SK-N-SH (cell line): ENCODE measurements around the gene SLC7A14. TPM values are rescaled to one million over a fixed set of nuclear protein-coding genes. Genes with fewer than 3 reads are reported as not detected.

Source experiments
- CTCF ChIA-PET: fragments of 300-600, 350-600 bp; formaldehyde crosslinking; extraction: SDS; loops from one replicate; lab custom pipeline; 2021; lab: Yijun Ruan, JAX
- POLR2A ChIA-PET: fragments of 350-600 bp; sonication (Branson Sonifier 250); formaldehyde crosslinking; extraction: SDS; loops from one replicate; lab custom pipeline; 2020; ENCODE audit warnings: antibody characterized with exemption, inconsistent platforms; lab: Yijun Ruan, JAX
- DNase-seq: peaks from one replicate; pipeline ENCODE4 v3.0.0; 2012
- H2AFZ ChIP-seq: fragments of 200-600 bp; sonication (generic); 2 replicates; pipeline ENCODE4 v1.8.1; 2016; ENCODE audit warnings: antibody characterized with exemption, mild to moderate bottlenecking, low read depth
- H3F3A ChIP-seq: fragments of 200-600 bp; sonication (generic); replicated peaks from 2 replicates; pipeline ENCODE3; 2016; ENCODE audit warnings: antibody characterized with exemption, mild to moderate bottlenecking; ENCODE audit not compliant: insufficient read depth
- H3K27ac ChIP-seq, 2 experiments: fragments of 200-500 bp in 1 of 2; fragments of 200-600 bp in 1 of 2; sonication (Bioruptor generic) in 1 of 2; sonication (generic), shearing (Covaris generic) in 1 of 2; 2 replicates each; pipeline versions ENCODE4 v1.5.1 to v1.6.1; 2014 to 2016; ENCODE audit warnings: low read depth in 2 of 2, inconsistent platforms in 1 of 2, low read length in 1 of 2, mild to moderate bottlenecking in 1 of 2, mixed read lengths in 1 of 2
- H3K27me3 ChIP-seq: fragments of 200-600 bp; sonication (generic), shearing (Covaris generic); 2 replicates; pipeline ENCODE4 v1.6.1; 2016; ENCODE audit warnings: mixed run types; ENCODE audit not compliant: insufficient read depth
- H3K36me3 ChIP-seq, 2 experiments: fragments of 200-500 bp in 1 of 2; fragments of 200-600 bp in 1 of 2; sonication (Bioruptor generic) in 1 of 2; sonication (generic) in 1 of 2; replicated peaks in 1 of 2; 2 replicates each; pipeline versions ENCODE3 to v1.5.1; 2014 to 2016; ENCODE audit warnings: low read length in 1 of 2, mild to moderate bottlenecking in 1 of 2; ENCODE audit not compliant: insufficient read depth in 2 of 2, control insufficient read depth in 1 of 2
- H3K4me1 ChIP-seq, 2 experiments: fragments of 200-500 bp in 1 of 2; fragments of 200-600 bp in 1 of 2; sonication (Bioruptor generic) in 1 of 2; sonication (generic), shearing (Covaris generic) in 1 of 2; 2 replicates each; pipeline versions ENCODE4 v1.5.1 to v1.6.1; 2014 to 2016; ENCODE audit warnings: low read depth in 1 of 2, low read length in 1 of 2, mixed run types in 1 of 2; ENCODE audit not compliant: insufficient read depth in 2 of 2, control insufficient read depth in 1 of 2
- H3K4me2 ChIP-seq: fragments of 200-600 bp; sonication (generic), shearing (Covaris generic); 2 replicates; pipeline ENCODE4 v1.6.1; 2017; ENCODE audit warnings: mixed run types
- H3K4me3 ChIP-seq, 2 experiments: fragments of 200-500 bp in 1 of 2; fragments of 200-600 bp in 1 of 2; sonication (Bioruptor generic) in 1 of 2; sonication (generic), shearing (Covaris generic) in 1 of 2; 2 replicates each; pipeline versions ENCODE4 v1.5.1 to v1.8.1; 2014 to 2016; ENCODE audit warnings: low read depth in 2 of 2, inconsistent platforms in 1 of 2, low read length in 1 of 2, mild to moderate bottlenecking in 1 of 2, mixed read lengths in 1 of 2, moderate library complexity in 1 of 2
- H3K79me2 ChIP-seq: fragments of 200-600 bp; sonication (generic); 2 replicates; pipeline ENCODE4 v1.8.1; 2017; ENCODE audit warnings: mild to moderate bottlenecking; ENCODE audit not compliant: insufficient read depth
- H3K9ac ChIP-seq: fragments of 200-600 bp; sonication (generic); 2 replicates; pipeline ENCODE4 v1.6.1; 2017; ENCODE audit warnings: mixed run types
- H3K9me2 ChIP-seq: fragments of 200-600 bp; sonication (generic); 2 replicates; pipeline ENCODE4 v1.6.1; 2017; ENCODE audit warnings: mixed run types
- H3K9me3 ChIP-seq: fragments of 200-600 bp; sonication (generic); 2 replicates; pipeline ENCODE4 v1.6.1; 2017; ENCODE audit warnings: mixed run types, mild to moderate bottlenecking, moderate library complexity
- H4K20me1 ChIP-seq: fragments of 200-600 bp; sonication (generic); 2 replicates; pipeline ENCODE4 v1.6.1; 2017; ENCODE audit warnings: mild to moderate bottlenecking, mixed run types; ENCODE audit not compliant: insufficient read depth
- CHD2 ChIP-seq: fragments of 150-350 bp; IDR thresholded peaks from 2 replicates; pipeline ENCODE4 v1.6.1; 2018; ENCODE audit warnings: low read length; ENCODE audit not compliant: partially characterized antibody
- ELF1 ChIP-seq: IDR thresholded peaks from 2 replicates; pipeline ENCODE4 v1.4.0; 2012
- EP300 ChIP-seq, 2 experiments: IDR thresholded peaks; 2 replicates each; pipeline versions ENCODE4 v1.4.0 to v1.6.1; 2012; ENCODE audit warnings: borderline replicate concordance in 1 of 2, low read depth in 1 of 2, low read length in 1 of 2
- FOSL2 ChIP-seq: IDR thresholded peaks from 2 replicates; pipeline ENCODE4 v1.4.0; 2012; ENCODE audit warnings: low read depth, mild to moderate bottlenecking, moderate library complexity, borderline replicate concordance
- FOXJ3 ChIP-seq: sonication (generic); formaldehyde crosslinking; IDR thresholded peaks from 2 replicates; pipeline ENCODE4 v1.5.1; 2020; ENCODE audit warnings: mild to moderate bottlenecking, missing genetic modification reagents
- GABPA ChIP-seq: IDR thresholded peaks from 2 replicates; pipeline ENCODE4 v1.4.0; 2012; ENCODE audit warnings: low read depth, mild to moderate bottlenecking
- JUND ChIP-seq: IDR thresholded peaks from 2 replicates; pipeline ENCODE4 v1.4.0; 2012
- NFIC ChIP-seq: IDR thresholded peaks from 2 replicates; pipeline ENCODE4 v1.4.0; 2012; ENCODE audit warnings: borderline replicate concordance
- NRF1 ChIP-seq: IDR thresholded peaks from 2 replicates; pipeline ENCODE4 v1.6.1; 2012; ENCODE audit warnings: low read depth, mild to moderate bottlenecking, low read length
- POLR2AphosphoS5 ChIP-seq: IDR thresholded peaks from 2 replicates; pipeline ENCODE4 v1.6.1; 2012; ENCODE audit warnings: low read depth, low read length
- REST ChIP-seq: IDR thresholded peaks from 2 replicates; pipeline ENCODE4 v1.6.1; 2012; ENCODE audit warnings: mild to moderate bottlenecking, low read depth, low read length, moderate library complexity
- SIN3A ChIP-seq: IDR thresholded peaks from 2 replicates; pipeline ENCODE4 v1.6.1; 2012; ENCODE audit warnings: low read depth, mild to moderate bottlenecking, low read length, moderate library complexity, borderline replicate concordance
- TAF1 ChIP-seq: IDR thresholded peaks from 2 replicates; pipeline ENCODE4 v1.6.1; 2012; ENCODE audit warnings: low read depth, mild to moderate bottlenecking, low read length, moderate library complexity, borderline replicate concordance
- TEAD4 ChIP-seq: IDR thresholded peaks from 2 replicates; pipeline ENCODE4 v1.4.0; 2012; ENCODE audit warnings: mild to moderate bottlenecking, borderline replicate concordance; ENCODE audit not compliant: insufficient read depth
- USF1 ChIP-seq: IDR thresholded peaks from 2 replicates; pipeline ENCODE4 v1.4.0; 2012; ENCODE audit warnings: low read depth, borderline replicate concordance
- YY1 ChIP-seq: IDR thresholded peaks from 2 replicates; pipeline ENCODE4 v1.4.0; 2012; ENCODE audit warnings: low read depth, mild to moderate bottlenecking
- WGBS: methylation state at CpG from one replicate; pipeline ENCODE4 v1.1.6; 2017; ENCODE audit warnings: low lambda C conversion rate; 5-methylcytosine and 5-hydroxymethylcytosine counted together
- polyA plus RNA-seq, 3 experiments: library from polyadenylated mRNA; depleted of rRNA; stranded (reverse); fragments of >200 nt; gene quantifications; 2 replicates each; pipeline ENCODE4 v1.2.3, GENCODE V29; 2012

Gene SLC7A14
- polyA plus RNA-seq, 1 of the 3 experiments (the other 2 are of a cell fraction) = 2.5 TPM

- Histone ChIP-seq H3K4me3 (no peak overlapping the region), H3K79me2 (no peaks in the 10 kb centered on the region), H3K36me3 (no peaks in the 10 kb centered on the region), H3K4me1 (peaks cover 14 to 21% of the 10 kb centered on the region in 2 experiments; a peak in 2 of 4 replicates), H2AFZ (no peak overlapping the region), H4K20me1 (no peaks in the 10 kb centered on the region), H3K9me3 (no peaks in the 10 kb centered on the region), H3K9me2 (no peaks in the 10 kb centered on the region), H3F3A (peaks cover 3% of the 10 kb centered on the region), H3K4me2 (no peak overlapping the region), H3K27me3 (no peaks in the 10 kb centered on the region), H3K9ac (no peak overlapping the region), H3K27ac (no peak overlapping the region)
- no peak for DNase-seq
- CTCF ChIA-PET = interaction anchor here (1.0 to 1.3 kb wide), 2 partner anchors 19 to 66 kb away, joined by 3 to 7 read pairs; no protein-coding TSS in a partner anchor
- TF ChIP-seq ELF1 = no peak
- TF ChIP-seq TEAD4 = no peak
- WGBS = 95% methylated on average over 4 of the region's 4 CpGs
- POLR2A ChIA-PET = no interaction called here
Observed at GRCh38 chr3:170480111-170480510, 105.8 kb downstream of the SLC7A14 start.

GRCh38 chr3:170477395-170477794 is 108.5 kb downstream of the SLC7A14 start:
- H3K9me3 ChIP-seq = no peaks in the 10 kb centered on the region
- no peak overlapping the region for H3K27ac ChIP-seq
- no peaks in the 10 kb centered on the region for H4K20me1 ChIP-seq
- 32% methylated on average over 2 of the region's 2 CpGs for WGBS
- H3K4me3 ChIP-seq = no peak overlapping the region
- TF ChIP-seq REST (no peak), FOSL2 (peak; percentile 45; the same call in 1 of the 2 replicates)
- no peak for DNase-seq
- H3K4me2 ChIP-seq = 0 out of 2 replicates have a peak overlapping the region, but pooled peaks have one; percentile 14
- no peaks in the 10 kb centered on the region for H3K36me3 ChIP-seq
- ChIA-PET CTCF (interaction anchor here (1.0 kb wide), 1 partner anchor 8 kb away, joined by 3 read pairs; no protein-coding TSS in a partner anchor), POLR2A (no interaction called here)
- peaks cover 0 to 24% of the 10 kb centered on the region in 2 experiments; a peak in 2 of 4 replicates for H3K4me1 ChIP-seq
- H3K9ac ChIP-seq = no peak overlapping the region
- no peak overlapping the region for H2AFZ ChIP-seq
- no peaks in the 10 kb centered on the region for H3K27me3 ChIP-seq
- H3F3A ChIP-seq = peaks cover 3% of the 10 kb centered on the region
- no peaks in the 10 kb centered on the region for H3K79me2 ChIP-seq
- H3K9me2 ChIP-seq = no peaks in the 10 kb centered on the region

GRCh38 chr3:170476291-170476690 is 109.6 kb downstream of the SLC7A14 start:
- Histone ChIP-seq H3K4me1 (peaks cover 0 to 24% of the 10 kb centered on the region in 2 experiments; a peak in 2 of 4 replicates), H3F3A (peaks cover 3% of the 10 kb centered on the region), H3K27ac (no peak overlapping the region), H4K20me1 (no peaks in the 10 kb centered on the region), H3K9ac (no peak overlapping the region), H3K9me3 (no peaks in the 10 kb centered on the region), H3K4me2 (peak overlapping the region; percentile 14; the same call in 1 of the 2 replicates), H3K36me3 (no peaks in the 10 kb centered on the region), H2AFZ (no peak overlapping the region), H3K9me2 (no peaks in the 10 kb centered on the region), H3K79me2 (no peaks in the 10 kb centered on the region), H3K27me3 (no peaks in the 10 kb centered on the region), H3K4me3 (no peak overlapping the region)
- ChIA-PET CTCF (interaction anchor here (0.8 to 1.0 kb wide), 2 partner anchors 9 to 63 kb away, joined by 3 read pairs; no protein-coding TSS in a partner anchor), POLR2A (no interaction called here)
- 72% methylated on average over 4 of the region's 6 CpGs for WGBS
- no peak for DNase-seq
- TF ChIP-seq POLR2AphosphoS5 = no peak
- TF ChIP-seq JUND = no peak
- no peak for TF ChIP-seq ELF1
- no peak for TF ChIP-seq SIN3A
- TF ChIP-seq USF1 = no peak
- TF ChIP-seq EP300 (IDR thresholded peaks at IDR 0.05; ENCODE audit: borderline replicate concordance in 1 of 2, low read depth in 1 of 2, low read length in 1 of 2) = no peak
- no peak for TF ChIP-seq TAF1
- no peak for TF ChIP-seq NFIC
- TF ChIP-seq CHD2 = no peak
- no peak for TF ChIP-seq NRF1
- no peak for TF ChIP-seq YY1
- TF ChIP-seq GABPA = no peak
- TF ChIP-seq FOSL2 = no peak
- TF ChIP-seq FOXJ3 (CRISPR knock-in tag) = no peak
